VCaP (cell line): ENCODE data around the gene IPO11.
A peak's percentile ranks its signal among the peaks of the same experiment; 100 is the strongest.

ENCODE experiments used
- H3K27ac ChIP-seq: fragments of 450-650 bp; 2 replicates; pipeline ENCODE4 v1.5.1; 2017
- CTCF ChIP-seq: fragments of 450-650 bp; conservative IDR thresholded peaks from 2 replicates; pipeline ENCODE4 v1.5.1; 2017; ENCODE audit warnings: mild to moderate bottlenecking, moderate library complexity

The IPO11 gene

GRCh38 chr5:62418462-62419076 is 6.0 kb downstream of the IPO11 start:
- no peak for TF ChIP-seq CTCF
- H3K27ac ChIP-seq = no peak overlapping the region

GRCh38 chr5:62419609-62420008 is 7.0 kb downstream of the IPO11 start:
- TF ChIP-seq CTCF = no peak
- no peak overlapping the region for H3K27ac ChIP-seq

GRCh38 chr5:62421414-62421813 is 8.9 kb downstream of the IPO11 start:
- TF ChIP-seq CTCF = no peak
- peak overlapping the region; percentile 55 for H3K27ac ChIP-seq

- no peak for TF ChIP-seq CTCF
- no peak overlapping the region for H3K27ac ChIP-seq
Measured at GRCh38 chr5:62424763-62425162, 12.2 kb downstream of the IPO11 start.

GRCh38 chr5:62431735-62432620 is 19.4 kb downstream of the IPO11 start:
- TF ChIP-seq CTCF = no peak
- H3K27ac ChIP-seq = no peak overlapping the region

GRCh38 chr5:62432621-62433064 is 20.1 kb downstream of the IPO11 start:
- H3K27ac ChIP-seq = no peak overlapping the region
- no peak for TF ChIP-seq CTCF

GRCh38 chr5:62448528-62448927 is 36.0 kb downstream of the IPO11 start:
- no peak for TF ChIP-seq CTCF
- no peak overlapping the region for H3K27ac ChIP-seq
